SK-N-SH (cell line): ENCODE results near the gene KIF6.

ENCODE experiments used
- EZH2phosphoT487 ChIP-seq: fragments of 200-600 bp; sonication (generic); IDR thresholded peaks from 2 replicates; pipeline ENCODE4 v1.6.1; 2017; ENCODE audit warnings: low read depth, mixed run types, mild to moderate bottlenecking, antibody characterized with exemption, moderate library complexity, borderline replicate concordance
- FOSL2 ChIP-seq: IDR thresholded peaks from 2 replicates; pipeline ENCODE4 v1.4.0; 2012; ENCODE audit warnings: low read depth, mild to moderate bottlenecking, moderate library complexity, borderline replicate concordance
- NFIC ChIP-seq: IDR thresholded peaks from 2 replicates; pipeline ENCODE4 v1.4.0; 2012; ENCODE audit warnings: borderline replicate concordance
- POLR2AphosphoS5 ChIP-seq: IDR thresholded peaks from 2 replicates; pipeline ENCODE4 v1.6.1; 2012; ENCODE audit warnings: low read depth, low read length
- RAD21 ChIP-seq: IDR thresholded peaks from 2 replicates; pipeline ENCODE4 v1.6.1; 2012; ENCODE audit warnings: mild to moderate bottlenecking, low read length
- TF ChIP-seq, protein P1 (sequence below): fragments of 150-350 bp; IDR thresholded peaks from 2 replicates; pipeline ENCODE4 v1.6.1; 2017; ENCODE audit warnings: antibody characterized with exemption, low read length, low read depth, borderline replicate concordance

- no peak for TF ChIP-seq FOSL2
- TF ChIP-seq RAD21, result no peak
- TF ChIP-seq, protein P1, sequence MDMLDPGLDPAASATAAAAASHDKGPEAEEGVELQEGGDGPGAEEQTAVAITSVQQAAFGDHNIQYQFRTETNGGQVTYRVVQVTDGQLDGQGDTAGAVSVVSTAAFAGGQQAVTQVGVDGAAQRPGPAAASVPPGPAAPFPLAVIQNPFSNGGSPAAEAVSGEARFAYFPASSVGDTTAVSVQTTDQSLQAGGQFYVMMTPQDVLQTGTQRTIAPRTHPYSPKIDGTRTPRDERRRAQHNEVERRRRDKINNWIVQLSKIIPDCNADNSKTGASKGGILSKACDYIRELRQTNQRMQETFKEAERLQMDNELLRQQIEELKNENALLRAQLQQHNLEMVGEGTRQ, result no peak
- TF ChIP-seq NFIC, result no peak
- TF ChIP-seq POLR2AphosphoS5, result no peak
- TF ChIP-seq EZH2phosphoT487, result no peak
Observed at GRCh38 chr6:39404312-39404711, 320.9 kb downstream of the KIF6 start.
